ENCODE measurements around the gene OLR1. TPM values are rescaled to one million over a fixed set of nuclear protein-coding genes. Genes with fewer than 3 reads are reported as not detected.

OLR1 gene
- total RNA-seq, 1 donor from 2014 or later: 0.64 TPM

DNA sequence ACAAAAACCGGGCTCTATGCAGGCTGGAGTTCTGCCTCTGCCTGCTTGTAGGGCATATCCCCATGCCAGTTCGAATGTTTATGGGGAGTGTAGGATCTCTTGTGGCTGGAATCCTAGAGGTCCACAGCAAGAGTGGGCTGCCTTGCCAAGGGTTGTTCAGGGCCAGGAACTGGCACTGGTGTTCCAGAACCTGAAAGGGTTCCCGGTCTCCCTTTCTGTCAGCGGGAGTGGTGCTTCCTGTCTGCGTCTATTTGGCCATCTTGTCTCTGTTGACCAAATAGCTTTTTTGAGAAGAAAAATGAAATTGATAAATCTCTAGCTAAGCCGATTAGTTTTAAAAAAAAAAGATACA is 17.8 kb downstream of the OLR1 start:
- DNase-seq (ENCODE audit: extremely low read depth, low read depth, low spot score): no peak

DNA sequence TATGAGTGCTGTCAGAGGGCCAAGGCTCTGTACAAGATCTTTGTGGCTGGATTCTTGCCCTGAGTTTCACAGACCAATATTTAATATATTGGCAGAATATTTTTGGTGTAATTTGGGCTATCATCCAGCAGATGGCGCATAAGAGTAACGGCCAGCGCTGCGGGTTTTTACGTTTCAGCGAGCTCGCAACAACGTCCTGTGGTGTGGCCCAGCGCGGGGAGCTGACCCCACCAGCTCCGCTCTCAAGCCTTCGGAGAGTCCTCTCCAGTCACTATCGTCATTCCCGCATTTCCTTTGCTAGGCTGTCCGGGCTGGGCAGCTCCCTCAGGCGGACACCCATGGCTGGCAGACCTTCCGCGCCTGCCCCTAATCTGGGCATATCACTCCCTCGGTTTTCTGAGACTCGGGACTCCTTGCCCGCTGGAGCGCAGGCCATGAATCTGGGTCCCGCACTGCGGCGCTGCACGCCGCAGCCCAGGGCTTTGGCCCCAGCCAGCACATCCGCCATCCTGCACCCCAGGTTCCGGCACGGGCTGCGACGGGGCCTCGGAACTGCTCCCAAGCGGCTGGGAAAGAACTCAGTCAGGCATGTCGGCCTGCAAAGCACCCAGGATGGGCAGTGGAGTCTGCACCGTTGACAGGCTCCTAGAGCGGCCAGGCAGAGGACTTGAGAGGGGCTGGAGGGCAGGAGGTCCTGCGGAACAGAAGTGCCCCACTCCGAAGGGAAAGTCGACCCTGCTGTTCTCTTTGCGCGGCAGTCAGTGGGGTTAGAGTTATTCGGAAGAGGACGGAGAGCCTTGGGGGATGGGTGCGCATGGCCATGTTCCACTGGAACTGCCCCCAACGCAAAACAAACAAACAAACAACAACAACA is 18.4 kb downstream of the OLR1 start:
- no peak for DNase-seq (ENCODE audit: extremely low read depth, low read depth, low spot score)

DNA sequence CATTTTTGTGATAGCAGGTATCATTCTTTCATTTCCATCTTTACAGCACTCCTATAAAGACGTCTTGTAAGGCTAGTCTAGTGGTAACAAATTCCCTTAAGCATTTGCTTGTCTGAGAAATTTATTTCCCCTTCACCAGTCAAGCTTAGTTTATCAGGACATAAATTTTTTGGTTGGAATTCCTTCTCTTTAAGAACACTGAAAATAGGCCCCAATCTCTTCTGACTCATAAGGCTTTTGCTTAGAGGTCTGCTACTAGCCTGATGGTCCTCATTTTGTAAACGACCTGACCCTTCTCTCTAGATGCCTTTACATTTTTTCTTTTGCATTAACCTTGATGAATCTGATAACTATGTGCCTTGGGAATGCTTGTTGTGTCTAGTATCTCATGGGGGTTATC is 20.3 kb downstream of the OLR1 start:
- no peak for DNase-seq (ENCODE audit: extremely low read depth, low read depth, low spot score)

DNA sequence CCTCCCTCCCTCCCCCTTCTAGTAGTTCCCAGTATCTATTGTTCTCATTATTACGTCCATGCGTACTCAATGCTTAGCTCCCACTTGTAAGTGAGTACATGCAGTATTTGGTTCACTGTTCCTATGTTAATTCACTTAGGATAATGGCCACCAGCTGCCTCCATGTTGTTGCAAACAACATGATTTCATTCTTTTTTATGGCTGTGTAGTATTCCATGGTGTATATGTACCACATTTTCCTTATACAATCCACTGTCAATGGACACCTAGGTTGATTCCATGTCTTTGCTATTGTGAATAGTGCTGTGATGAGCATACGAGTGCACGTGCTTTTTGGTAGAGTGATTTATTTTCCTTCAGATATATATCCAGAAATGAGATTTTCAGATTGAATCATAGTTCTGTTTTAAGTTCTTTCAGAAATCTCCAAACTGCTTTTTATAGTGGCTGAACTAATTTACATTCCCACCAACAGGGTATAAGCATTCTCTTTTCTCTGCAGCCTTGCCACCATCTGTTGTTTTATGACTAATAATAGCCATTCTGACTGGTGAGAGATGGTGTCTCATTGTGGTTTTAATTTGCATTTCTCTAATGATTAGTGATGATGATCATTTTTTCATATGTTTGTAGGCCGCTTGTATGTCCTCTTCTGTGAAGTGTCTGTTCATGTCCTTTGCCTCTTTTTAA is 24.1 kb downstream of the OLR1 start:
- DNase-seq (ENCODE audit: extremely low read depth, low read depth, low spot score): no peak

DNA sequence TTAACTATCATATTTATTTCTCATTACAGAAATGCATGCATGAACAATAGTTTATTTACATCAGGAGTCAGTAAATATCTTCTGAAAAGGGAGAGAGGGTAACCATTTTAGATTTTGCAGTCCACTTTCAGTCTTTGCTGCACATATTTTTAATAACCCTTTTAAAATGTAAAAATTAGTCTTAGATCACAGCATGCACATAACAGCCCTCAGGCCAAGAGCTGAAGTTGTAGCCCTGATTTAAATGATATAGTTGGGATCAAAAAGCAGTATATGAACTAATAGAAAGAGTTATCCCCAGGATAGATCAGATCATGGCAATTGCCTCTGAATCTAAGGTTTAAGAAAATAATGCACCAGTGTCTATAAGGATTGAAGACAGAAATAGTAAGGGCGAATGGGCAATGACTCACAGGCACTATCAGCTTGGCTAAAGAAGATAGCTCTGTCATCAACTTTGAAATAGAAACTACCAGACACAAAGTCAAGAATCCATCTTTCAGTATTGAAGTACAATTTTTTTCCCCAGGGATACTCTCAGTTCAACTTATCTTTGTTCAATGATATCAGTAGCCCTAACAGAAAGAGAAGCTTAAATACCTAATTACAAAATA is 28.8 kb downstream of the OLR1 start:
- no peak for DNase-seq (ENCODE audit: extremely low read depth, low read depth, low spot score)

DNA sequence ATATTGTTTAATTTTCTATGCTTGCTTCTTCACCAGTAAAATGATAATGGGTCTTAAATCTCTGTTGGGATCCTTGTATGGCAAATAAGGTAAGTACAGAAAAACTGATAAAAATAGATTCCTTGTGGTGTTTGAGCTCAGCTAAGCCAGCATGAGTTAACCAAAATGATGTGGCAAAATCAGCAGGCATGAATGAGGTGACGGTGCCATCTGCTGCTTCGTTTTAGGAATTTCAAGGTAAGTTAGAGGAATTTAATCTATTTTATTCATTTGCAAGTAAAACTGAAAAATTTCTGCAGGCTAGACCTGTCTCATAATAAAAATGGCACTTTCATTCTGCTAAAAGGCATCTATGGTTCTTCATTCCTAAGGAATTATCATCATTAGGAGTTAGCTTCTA is 31.9 kb downstream of the OLR1 start:
- peak; percentile 80 for DNase-seq (ENCODE audit: extremely low read depth, low read depth, low spot score)

DNA sequence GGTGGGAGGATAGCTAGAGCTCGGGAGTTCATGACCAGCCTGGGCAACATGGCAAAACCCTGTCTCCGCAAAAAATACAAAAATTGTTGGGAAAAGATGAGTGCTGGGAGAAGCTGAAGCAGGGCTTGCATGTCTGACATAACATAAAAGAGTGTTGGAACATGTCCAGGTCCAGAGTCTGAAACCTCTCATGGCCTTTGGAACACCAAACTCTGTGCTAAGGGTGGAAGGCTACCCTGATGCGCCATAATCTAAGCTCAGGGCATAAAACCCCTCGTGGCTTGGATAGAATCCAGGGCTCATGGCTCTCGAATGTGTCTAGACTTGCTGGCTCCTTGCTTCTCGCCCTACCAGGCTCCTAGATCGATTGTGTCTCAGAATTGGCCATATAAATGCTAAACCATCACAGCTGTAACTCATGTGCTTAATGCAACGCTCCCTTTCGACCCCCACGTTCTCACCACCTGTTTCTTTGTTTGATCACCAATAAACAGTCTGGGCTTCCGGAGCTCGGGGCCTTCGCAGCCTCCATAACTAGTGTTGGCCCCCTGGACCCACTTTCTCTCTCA is 35.2 kb downstream of the OLR1 start:
- no peak for DNase-seq (ENCODE audit: extremely low read depth, low read depth, low spot score)

DNA sequence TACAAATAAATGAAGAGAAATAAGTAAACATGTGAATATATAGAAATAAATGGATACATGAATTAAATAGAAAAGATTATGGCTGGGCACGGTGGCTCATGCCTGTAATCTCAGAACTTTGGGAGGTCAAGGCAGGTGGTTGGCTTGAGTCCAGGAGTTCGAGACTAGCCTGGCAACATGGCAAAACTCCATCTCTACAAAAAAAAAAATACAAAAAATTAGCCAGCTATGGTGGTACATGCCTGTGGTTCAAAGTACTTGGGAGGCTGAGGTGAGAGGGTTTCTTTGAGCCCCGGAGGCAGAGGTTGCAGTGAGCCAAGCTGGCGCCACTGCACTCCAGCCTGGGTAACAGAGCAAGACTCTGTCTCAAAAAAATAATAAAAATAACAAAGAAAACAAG is 36.8 kb downstream of the OLR1 start:
- DNase-seq (ENCODE audit: extremely low read depth, low read depth, low spot score): no peak

DNA sequence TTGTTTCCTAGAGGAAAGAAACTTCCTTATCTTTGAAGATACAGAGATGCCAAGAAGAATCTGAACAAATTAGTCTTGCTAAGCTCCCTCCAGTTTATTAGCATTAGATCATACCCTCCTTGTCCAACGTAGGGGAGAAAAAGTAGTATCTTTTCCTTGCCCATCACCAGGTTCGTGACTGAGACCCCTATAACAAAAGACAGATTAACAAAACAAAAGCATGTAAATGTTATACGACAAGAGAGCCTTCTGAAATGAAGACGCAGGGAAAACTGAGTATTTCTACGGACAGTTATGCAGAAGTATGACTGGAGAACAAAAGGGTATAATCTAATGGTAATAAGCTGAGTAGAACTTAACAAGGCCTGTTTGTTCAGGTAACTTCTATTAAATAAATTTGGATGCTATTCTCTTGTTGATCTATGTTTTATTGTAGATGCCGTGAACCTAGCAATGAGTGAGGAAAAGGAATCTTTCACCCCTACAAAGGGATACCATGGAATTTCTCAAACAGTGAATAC is 39.0 kb downstream of the OLR1 start:
- DNase-seq (ENCODE audit: extremely low read depth, low read depth, low spot score): no peak

DNA sequence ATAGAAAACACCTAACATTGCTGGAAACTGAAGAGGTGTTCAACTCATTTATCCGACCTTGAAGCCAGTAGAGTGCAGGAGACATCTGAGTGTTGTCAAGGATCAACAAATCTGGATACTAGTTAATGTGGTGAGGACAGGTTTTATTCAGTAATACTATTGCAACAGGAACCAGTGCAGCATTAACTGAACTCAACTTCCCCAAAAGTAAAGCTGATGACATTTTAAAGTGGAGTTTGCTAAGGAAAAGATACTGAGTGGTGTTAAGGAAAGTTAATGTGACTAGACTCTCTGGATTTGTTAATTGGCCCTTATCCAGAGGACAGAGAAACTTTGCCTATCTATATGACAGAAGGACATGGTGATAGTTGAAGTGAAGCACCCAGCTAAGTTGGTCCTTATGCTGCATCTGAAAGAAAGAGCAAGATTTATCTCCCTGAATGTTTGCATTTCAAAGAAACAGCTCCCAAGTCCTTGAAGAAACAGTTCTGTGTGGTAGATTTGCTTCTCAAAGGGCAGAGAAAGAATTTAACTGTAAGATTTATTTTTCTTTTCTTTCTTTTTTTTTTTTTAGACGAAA is 40.7 kb downstream of the OLR1 start:
- DNase-seq (ENCODE audit: extremely low read depth, low read depth, low spot score): no peak

DNA sequence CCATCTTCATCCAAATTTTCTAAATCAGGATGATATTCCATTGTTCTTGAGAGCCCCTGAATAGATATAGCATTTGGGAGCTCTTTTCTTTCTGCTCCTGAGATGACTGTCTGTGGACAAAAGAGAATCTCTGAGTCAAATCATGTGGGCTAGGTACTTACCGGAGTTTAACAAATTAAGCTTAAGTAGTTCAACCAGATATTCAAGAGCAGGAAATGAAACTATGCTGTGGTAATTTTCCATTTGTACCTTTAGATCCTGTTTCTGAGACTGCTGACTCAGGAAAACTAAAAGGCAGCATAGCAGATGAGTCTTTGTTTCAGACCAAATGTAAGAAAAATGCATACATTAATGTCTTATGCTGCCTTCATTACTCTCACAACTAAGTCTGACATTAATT is 41.9 kb downstream of the OLR1 start, which contains the start of gene CLEC7A:
TSS of gene CLEC7A (minus strand) at position 158 of the 400 bp plus-strand sequence. CDS start at position 41, 117 bp downstream.
- DNase-seq (ENCODE audit: extremely low read depth, low read depth, low spot score): no peak

DNA sequence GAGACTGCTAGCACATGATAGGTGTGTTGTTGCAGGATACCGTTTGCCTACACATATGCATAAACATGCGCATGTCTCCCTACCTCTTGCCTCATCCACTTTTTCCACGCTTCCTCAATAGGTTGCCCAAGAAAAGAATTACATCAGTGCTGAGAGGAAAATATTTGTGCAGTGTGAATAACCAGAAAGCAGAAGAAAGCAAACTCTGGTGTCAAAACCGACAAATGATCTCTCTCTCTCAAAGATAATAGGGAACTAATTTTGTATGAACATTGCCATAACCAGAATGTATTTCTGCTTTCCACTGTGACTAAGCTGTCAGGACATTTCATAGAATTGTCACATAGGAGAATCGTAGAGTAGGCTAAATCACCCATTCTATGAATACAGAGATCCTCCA is 43.2 kb downstream of the OLR1 start:
- no peak for DNase-seq (ENCODE audit: extremely low read depth, low read depth, low spot score)

DNA sequence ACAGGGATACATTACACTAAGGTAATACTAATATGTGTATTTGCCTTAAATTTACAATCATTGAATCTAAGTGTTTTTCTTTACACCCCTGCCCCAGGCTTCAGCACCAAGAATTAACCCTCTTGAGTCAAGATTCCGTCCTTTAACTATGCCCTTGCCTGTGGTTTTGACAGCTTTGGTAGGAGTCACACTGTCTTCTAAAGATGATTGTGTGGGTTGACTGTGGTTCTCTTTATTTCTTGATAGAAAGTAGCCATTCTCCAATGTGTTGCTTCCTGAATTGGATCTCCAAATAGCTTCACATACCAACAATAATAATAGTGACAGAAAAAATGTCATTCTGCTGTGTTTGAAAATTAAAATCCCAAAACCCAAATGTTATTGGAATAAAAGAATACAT is 45.5 kb downstream of the OLR1 start:
- DNase-seq (ENCODE audit: extremely low read depth, low read depth, low spot score): no peak

DNA sequence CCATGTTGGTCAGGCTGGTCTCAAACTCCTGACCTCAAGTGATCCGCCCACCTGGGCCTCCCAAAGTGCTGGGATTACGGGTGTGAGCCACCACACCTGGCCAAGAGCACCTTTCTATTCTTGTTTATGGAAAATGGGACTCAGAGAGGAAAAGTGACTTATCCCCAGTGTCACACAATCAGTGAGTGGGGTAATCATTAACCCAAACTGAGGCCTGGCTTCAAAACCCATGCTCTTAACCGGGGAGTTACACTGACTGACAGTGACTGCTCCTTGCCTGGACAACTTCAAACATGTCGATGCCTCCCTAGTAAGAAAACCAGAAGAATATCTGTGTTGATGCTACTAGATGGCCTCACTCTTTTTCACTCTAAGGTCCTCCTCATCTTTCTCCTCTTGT is 49.2 kb downstream of the OLR1 start:
- no peak for DNase-seq (ENCODE audit: extremely low read depth, low read depth, low spot score)

DNA sequence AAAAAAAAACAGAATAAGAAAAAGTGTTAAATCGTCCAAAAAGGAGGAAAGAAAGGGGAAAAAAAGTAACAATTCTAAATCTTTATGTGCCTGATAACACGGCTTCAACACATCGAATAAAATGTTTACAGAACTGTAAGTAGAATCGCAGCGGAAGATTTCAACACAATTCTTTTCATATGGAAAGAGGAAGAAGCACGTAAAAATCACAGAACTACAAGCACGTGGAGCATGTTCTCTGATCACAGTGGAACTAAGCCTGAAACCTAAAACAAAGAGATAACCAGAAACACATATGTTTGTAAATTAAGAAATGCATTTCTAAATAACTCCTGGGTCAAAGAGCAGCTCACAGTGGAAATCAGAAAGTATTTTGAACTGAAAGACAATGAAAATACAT is 50.7 kb downstream of the OLR1 start:
- no peak for DNase-seq (ENCODE audit: extremely low read depth, low read depth, low spot score)

DNA sequence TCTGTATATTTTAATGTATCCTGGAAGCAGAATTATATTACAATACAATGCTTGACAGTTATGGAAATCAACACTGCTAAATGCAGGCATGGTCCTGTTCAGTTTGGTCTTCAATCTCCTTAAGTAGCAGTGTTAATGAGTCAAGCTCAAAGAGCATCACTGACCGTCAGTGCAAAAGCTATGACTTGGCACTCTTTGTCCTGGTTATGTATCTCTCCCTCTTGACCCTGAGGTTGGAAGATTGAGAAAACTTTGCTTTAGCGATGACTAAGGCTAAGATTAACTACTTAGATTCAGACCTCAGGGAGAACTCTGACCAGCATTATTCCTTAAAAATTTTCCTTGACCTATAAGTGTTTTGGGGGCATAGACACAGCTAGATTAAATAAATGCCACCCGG is 52.9 kb downstream of the OLR1 start:
- DNase-seq (ENCODE audit: extremely low read depth, low read depth, low spot score): no peak

DNA sequence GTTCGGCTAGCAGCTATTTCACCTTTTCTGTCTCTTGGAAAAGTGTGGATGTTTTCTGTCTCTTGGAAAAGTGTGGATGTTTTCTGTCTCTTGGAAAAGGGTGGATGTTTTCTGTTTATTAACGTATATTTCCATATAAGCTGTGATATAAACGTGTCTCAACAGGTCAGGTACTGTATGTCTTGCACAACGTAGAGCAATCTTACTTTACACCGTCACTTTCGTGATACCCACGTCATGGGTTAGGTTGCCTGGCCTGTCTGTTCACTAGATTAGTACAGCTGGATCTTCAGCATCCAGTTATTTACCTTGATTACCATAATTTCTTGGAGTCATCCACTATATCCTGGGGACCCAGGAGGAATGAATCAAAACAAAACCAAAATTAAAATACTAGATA is 56.0 kb downstream of the OLR1 start:
- DNase-seq (ENCODE audit: extremely low read depth, low read depth, low spot score): no peak

DNA sequence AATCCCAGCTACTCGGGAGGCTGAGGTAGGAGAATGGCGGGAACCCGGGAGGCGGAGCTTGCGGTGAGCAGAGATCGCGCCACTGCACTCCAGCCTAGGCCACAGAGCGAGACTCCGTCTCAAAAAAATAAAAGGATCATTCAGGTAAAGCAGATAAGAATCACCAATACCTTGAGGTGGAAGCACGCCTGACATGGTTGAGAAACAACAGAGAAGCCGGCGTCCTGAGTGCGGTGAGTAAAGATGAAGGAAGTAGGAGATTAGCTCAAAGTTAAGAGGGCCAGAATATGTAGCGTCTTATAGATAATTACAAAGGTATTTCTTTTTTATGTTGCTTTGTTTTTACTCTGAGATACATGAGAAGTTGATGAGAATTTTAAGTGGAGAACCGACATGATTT is 56.6 kb downstream of the OLR1 start:
- DNase-seq (ENCODE audit: extremely low read depth, low read depth, low spot score): no peak

DNA sequence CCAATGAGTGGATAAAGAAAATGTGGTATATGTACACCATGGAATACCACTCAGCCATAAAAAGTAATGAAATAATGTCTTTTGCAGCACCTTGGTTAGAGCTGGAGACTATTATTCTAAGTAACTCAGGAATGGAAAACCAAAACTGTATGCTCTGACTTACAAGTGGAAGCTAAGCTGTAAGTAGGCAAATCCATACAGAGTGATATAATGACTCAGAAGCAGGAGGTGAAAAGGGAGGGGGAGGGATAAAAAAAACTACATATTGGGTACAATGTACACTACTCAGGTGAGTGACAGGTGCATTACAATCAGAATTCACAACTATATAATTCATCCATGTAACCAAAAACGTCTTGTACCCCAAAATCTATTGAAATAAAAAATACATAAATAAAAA is 58.0 kb downstream of the OLR1 start:
- DNase-seq (ENCODE audit: extremely low read depth, low read depth, low spot score): no peak

DNA sequence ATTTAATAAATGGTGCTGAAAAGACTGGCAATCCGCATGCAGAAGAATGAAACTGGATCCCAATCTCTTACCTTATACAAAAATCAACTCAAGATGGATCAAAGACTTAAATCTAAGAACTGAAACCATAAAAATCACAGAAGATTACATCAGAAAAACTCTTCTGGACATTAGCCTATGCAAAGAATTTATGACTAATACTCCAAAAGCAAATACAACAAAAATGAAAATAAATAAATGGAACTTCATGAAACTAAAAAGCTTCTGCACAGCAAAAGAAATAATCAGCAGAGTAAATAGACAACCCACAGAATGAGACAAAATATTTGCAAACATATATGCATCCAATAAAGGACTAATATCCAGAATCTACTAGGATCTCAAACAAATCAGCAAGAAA is 58.9 kb downstream of the OLR1 start:
- DNase-seq (ENCODE audit: extremely low read depth, low read depth, low spot score): no peak

DNA sequence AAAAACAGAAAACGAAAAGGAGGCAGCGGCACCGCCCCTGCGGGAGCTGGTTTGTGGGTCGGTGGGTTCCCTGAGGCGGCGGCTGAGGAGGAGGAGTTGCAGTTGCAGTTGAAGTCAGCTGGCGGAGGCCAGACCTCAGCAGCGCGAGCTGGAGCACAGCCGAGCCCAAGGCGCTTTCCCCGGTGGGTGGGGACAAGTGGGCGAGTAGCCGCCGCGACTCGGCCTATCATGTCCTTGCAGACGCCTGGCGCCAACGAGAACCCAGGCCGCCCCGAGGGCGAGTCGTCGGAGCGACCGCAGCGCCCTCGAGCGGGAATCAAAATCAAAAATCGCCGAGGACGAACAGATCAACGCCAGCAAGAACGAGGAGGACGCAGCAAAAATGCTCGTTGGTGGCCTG is 60.5 kb downstream of the OLR1 start:
- no peak for DNase-seq (ENCODE audit: extremely low read depth, low read depth, low spot score)

Data from glomerular endothelial cell (primary cell).